Posterior vena cava (tissue), 2 donors: ENCODE measurements around the gene STIL. TPM values are rescaled to one million over a fixed set of nuclear protein-coding genes. Genes with fewer than 3 reads are reported as not detected.
"Not testable (repeated sequence)": the region's sequence is repeated elsewhere in the genome, so short reads cannot be mapped to it uniquely, and the experiment has no call there.

Experiments used
- DNase-seq: peaks from one replicate; pipeline ENCODE4 v3.0.0-alpha.2; 2020; ENCODE audit warnings: low spot score
- intact Hi-C, 2 donors: fragments of 100-400 bp; cut with DNase I; formaldehyde crosslinking; loops; one replicate each; pipeline versions ENCODE4 v1.14.1 to v1.14.2; 2022 to 2023
- long read RNA-seq, 2 donors: library from polyadenylated mRNA; unstranded; transcript quantifications; one replicate each; pipeline ENCODE4 v2.0.0, GENCODE V29; 2020 to 2021
- total RNA-seq, 2 donors: library from RNA; stranded (reverse); fragmentation: NEBNext Ultra II Directional; extraction: Animal tissue kit (Norgen Biotek cat#: 25700); gene quantifications; one replicate each; pipeline ENCODE4 v1.2.1, GENCODE V29; 2021
- donor health status: DM: yes; HTN: yes; CAD: no.
- donor health status: DM: yes; HTN: yes; CAD: no.

Gene STIL
- 1 to 10 TPM in 1 of 2 donors, under 1 TPM in 1; 0.86 to 1.1 TPM for total RNA-seq
- long read RNA-seq, donor 1 = 0 reads
- long read RNA-seq, donor 2 = 0 reads

- intact Hi-C loops = no loop called here
- peak; percentile 100 for DNase-seq
Observed at GRCh38 chr1:47313915-47314664, at the start of gene STIL. Gene STIL, minus strand, starts transcription at chr1:47314147. Its CDS starts 3,828 bp downstream, at chr1:47310319.

GRCh38 chr1:47362828-47363227 lies 48.9 kb upstream of the STIL start:
- DNase-seq = no peak
- intact Hi-C loops = no loop called here

DNA sequence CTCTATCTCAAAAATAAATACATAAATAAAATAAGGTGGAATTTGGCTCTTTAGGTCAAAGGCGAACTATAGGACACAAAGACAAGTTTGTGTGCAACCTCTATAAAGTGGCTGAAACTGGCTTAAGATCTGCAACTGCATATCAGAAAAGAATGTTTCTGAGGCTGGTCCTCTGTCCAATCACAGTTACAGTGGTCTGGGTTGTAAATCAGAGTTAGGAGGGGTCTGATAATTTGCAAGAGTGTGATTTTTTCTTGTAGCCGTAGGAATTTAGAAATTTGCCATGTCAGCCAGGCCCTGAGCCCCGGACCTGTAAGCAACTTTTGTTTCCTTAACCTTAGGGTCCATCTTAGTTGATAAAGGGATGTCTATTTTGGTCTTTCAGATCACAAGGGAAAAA lies 47.4 kb upstream of the STIL start:
- no peak for DNase-seq
- intact Hi-C loops = no loop called here

DNA sequence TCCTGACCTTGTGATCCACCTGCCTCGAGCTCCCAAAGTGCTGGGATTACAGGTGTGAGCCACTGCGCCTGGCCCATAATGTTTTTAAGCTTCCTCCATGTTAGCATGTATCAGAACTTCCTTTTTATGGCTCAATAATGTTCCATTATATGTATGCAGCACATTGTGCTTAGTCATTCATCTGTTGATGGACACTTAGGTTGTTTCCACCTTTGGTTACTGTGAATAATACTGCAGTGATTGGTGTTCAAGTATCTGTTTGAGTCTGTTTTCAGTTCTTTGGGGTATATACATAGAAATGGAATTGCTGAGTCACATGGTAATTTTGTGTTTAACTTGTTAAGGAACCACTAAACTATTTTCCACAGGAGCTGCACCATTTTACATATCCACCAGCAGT lies 37.4 kb upstream of the STIL start:
- intact Hi-C loops = no loop called here
- DNase-seq = no peak

- intact Hi-C loops = no loop called here
- no peak for DNase-seq
Observed at GRCh38 chr1:47348246-47348645, 34.3 kb upstream of the STIL start.

GRCh38 chr1:47347735-47348134 lies 33.8 kb upstream of the STIL start:
- intact Hi-C loops = no loop called here
- no peak for DNase-seq

DNA sequence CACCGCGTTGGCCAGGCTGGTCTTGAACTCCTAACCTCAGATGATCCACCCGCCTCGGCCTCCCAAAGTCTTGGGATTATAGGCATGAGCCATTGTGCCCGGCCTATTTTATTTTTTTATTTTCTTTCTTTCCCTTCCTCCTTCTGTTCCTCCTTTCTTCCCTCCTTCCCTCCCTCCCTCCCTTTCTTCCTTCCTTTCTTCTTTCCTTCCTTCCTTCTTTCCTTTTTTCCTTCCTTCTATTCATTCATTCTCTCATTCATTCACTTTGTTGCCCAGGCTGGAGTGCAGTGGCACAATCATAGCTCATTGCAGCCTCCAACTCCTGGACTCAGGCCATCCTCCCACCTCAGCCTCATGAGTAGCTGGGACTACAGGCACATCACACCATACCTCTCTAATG lies 33.0 kb upstream of the STIL start:
- DNase-seq, intact Hi-C loops: not testable (repeated sequence)

DNA sequence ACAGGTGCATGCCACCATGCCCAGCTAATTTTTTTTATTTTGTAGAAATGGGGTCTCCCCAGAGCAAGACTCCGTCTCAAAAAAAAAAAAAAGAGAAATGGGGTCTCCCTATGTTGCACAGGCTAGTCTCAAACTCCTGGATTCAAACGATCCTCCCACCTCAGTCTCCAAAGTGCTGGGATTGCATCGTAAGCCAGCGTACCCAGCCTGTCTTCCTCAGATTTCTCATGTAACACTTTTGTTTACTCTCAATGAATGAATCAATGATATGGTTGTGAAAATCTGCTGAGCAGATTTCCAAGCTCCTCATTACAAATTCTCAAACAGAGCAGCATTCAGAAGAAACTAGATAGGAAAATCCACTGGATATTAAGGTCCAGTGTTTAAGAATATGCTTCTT lies 26.3 kb upstream of the STIL start:
- intact Hi-C loops = no loop called here
- no peak for DNase-seq

GRCh38 chr1:47338249-47339077 lies 24.5 kb upstream of the STIL start:
- no peak for DNase-seq
- intact Hi-C loops = no loop called here

GRCh38 chr1:47337350-47337749 lies 23.4 kb upstream of the STIL start:
- DNase-seq = no peak
- intact Hi-C loops = no loop called here

GRCh38 chr1:47334765-47335435 lies 21.0 kb upstream of the STIL start:
- DNase-seq = no peak
- intact Hi-C loops = no loop called here

DNA sequence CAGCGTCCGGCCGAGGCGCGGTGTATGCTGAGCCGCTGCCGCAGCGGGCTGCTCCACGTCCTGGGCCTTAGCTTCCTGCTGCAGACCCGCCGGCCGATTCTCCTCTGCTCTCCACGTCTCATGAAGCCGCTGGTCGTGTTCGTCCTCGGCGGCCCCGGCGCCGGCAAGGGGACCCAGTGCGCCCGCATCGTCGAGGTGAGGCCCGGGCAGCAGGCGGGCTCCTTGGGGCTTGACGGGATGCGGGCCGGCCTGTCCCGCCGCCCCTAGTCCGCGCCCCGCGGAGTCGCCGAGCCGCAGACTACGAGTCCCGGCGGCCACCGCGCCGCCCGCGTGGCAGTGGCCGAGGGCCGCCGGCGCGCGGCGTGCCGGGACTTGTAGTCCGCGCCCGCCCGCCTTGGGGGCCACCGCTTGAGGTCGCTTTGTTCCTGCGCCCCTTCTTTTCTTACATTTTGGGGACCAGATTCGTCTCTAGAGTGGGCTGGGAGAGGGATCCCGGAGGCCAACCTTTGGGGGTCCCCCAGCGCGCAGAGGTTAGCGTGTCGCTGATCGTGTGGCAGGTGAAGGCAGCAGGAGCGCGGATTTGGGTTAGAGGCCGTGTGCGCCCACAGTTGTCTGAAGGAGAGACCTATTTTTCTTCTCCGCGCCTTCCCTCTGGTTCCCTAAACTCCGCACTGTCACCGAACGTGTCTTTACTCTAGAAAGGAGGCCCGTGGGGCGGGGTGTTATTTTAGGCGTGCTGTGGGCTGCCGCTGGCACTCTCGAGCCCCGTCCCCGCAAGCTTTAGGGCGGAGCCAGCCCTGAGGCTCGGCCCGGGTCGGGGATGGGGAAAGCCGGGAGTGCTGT lies 20.2 kb upstream of the STIL start:
- peak; percentile 95 for DNase-seq
- intact Hi-C loops = no loop called here

- peak; percentile 96 for DNase-seq
- intact Hi-C loops = no loop called here
Observed at GRCh38 chr1:47333578-47333921, 19.6 kb upstream of the STIL start, which contains the start of gene CMPK1. Gene CMPK1, plus strand, starts transcription at chr1:47333790. Its CDS starts 156 bp downstream, at chr1:47333946.

GRCh38 chr1:47332779-47333577 lies 19.0 kb upstream of the STIL start:
- DNase-seq = no peak
- intact Hi-C loops = no loop called here

GRCh38 chr1:47331875-47332274 lies 17.9 kb upstream of the STIL start:
- no peak for DNase-seq
- intact Hi-C loops = no loop called here

GRCh38 chr1:47330212-47330611 lies 16.3 kb upstream of the STIL start:
- DNase-seq = no peak
- intact Hi-C loops = no loop called here

DNA sequence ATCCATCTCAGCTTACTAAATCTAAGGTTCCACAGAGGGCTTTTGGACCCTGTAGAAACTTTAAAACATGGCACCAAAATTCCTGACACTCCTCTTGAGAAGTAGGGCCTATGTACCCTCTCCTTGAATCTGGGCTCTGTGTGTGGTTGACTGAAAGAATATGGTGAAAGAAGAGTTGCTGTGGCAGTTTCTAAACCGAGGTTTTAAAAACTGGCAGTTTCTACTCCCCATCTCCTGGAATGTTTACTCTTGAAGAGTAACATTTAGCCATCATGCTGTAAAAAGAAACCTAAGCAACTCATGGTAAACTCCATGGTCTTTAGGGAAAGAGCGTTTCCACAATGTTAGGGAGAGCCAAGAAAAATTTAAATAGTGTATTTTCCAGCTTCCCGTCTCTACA lies 15.0 kb upstream of the STIL start:
- intact Hi-C loops = no loop called here
- no peak for DNase-seq

DNA sequence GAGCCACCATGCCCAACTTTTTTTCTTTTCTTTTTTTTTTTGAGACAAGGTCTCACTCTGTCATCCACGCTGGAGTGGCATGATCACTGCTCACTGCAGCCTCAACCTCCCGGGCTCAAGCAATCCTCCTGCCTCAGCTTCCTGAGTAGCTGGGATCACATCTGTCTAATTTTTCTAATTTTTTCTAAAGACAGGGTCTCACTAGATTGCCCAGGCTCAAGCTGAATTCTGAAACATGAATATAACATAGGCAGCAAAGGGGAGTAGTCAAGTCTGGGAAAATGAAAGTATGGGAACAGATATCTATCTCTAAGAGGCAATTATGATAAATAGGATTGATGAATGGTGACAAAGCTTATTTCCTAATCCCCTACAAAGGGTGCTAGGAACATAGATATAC lies 12.3 kb upstream of the STIL start:
- intact Hi-C loops = no loop called here
- no peak for DNase-seq
